HepG2 (cell line): ENCODE results near the gene CUL9. TPM values are rescaled to one million over a fixed set of nuclear protein-coding genes. Genes with fewer than 3 reads are reported as not detected.

Experiments used
- ATRX ChIP-seq: sonication (generic); formaldehyde crosslinking; IDR thresholded peaks from 2 replicates; pipeline ENCODE4 v1.4.0; 2020; ENCODE audit warnings: missing genetic modification reagents, borderline replicate concordance
- DNMT3B ChIP-seq: conservative IDR thresholded peaks from 2 replicates; pipeline ENCODE4 v1.6.1; 2016; ENCODE audit warnings: missing biosample characterization, control low read depth
- GFI1 ChIP-seq: sonication (generic); formaldehyde crosslinking; IDR thresholded peaks from 2 replicates; pipeline ENCODE4 v1.5.0; 2020; ENCODE audit warnings: missing genetic modification reagents, mild to moderate bottlenecking, borderline replicate concordance
- HNRNPL ChIP-seq: fragments of 200-400 bp; formaldehyde crosslinking; IDR thresholded peaks from 2 replicates; pipeline ENCODE4 v1.6.1; 2017; ENCODE audit warnings: mild to moderate bottlenecking, low read depth, low read length
- ISL2 ChIP-seq: sonication (generic); formaldehyde crosslinking; IDR thresholded peaks from 2 replicates; pipeline ENCODE4 v1.5.0; 2020; ENCODE audit warnings: missing genetic modification reagents
- KDM4B ChIP-seq: sonication (generic); formaldehyde crosslinking; IDR thresholded peaks from 2 replicates; pipeline ENCODE4 v1.4.0; 2020; ENCODE audit warnings: missing genetic modification reagents
- MEIS1 ChIP-seq: sonication (generic); formaldehyde crosslinking; IDR thresholded peaks from 2 replicates; pipeline ENCODE4 v1.9.0; 2021; ENCODE audit warnings: mild to moderate bottlenecking, missing genetic modification reagents, moderate library complexity, borderline replicate concordance
- NR2C2 ChIP-seq: sonication (generic); formaldehyde crosslinking; IDR thresholded peaks from 2 replicates; pipeline ENCODE4 v1.4.0; 2020; ENCODE audit warnings: missing genetic modification reagents, mild to moderate bottlenecking, moderate library complexity, borderline replicate concordance
- PCBP2 ChIP-seq: fragments of 200-400 bp; formaldehyde crosslinking; optimal IDR thresholded peaks from 2 replicates; pipeline ENCODE3; 2018; ENCODE audit warnings: low read length, low read depth; ENCODE audit not compliant: poor library complexity, severe bottlenecking
- PRPF4 ChIP-seq: fragments of 200-400 bp; formaldehyde crosslinking; IDR thresholded peaks from 2 replicates; pipeline ENCODE4 v1.6.1; 2016; ENCODE audit warnings: low read length, low read depth; ENCODE audit not compliant: poor library complexity, severe bottlenecking
- RARA ChIP-seq: IDR thresholded peaks from 2 replicates; pipeline ENCODE4 v1.6.1; 2016; ENCODE audit warnings: missing genetic modification reagents, missing compliant biosample characterization
- RFX1 ChIP-seq: fragments of 450-650 bp; IDR thresholded peaks from 2 replicates; pipeline ENCODE4 v1.6.1; 2017
- SKI ChIP-seq: fragments of 450-650 bp; IDR thresholded peaks from one replicate; pipeline ENCODE4 v1.6.1; 2018; ENCODE audit warnings: mild to moderate bottlenecking; ENCODE audit not compliant: partially characterized antibody
- SNAPC4 ChIP-seq: sonication (generic); formaldehyde crosslinking; IDR thresholded peaks from 2 replicates; pipeline ENCODE4 v1.4.0; 2020; ENCODE audit warnings: mild to moderate bottlenecking, missing genetic modification reagents
- SP4 ChIP-seq: sonication (generic); formaldehyde crosslinking; IDR thresholded peaks from 2 replicates; pipeline ENCODE4 v1.8.1; 2023; ENCODE audit warnings: mild to moderate bottlenecking, missing genetic modification reagents
- THAP11 ChIP-seq: IDR thresholded peaks from 2 replicates; pipeline ENCODE4 v1.6.1; 2016; ENCODE audit warnings: missing biosample characterization, missing genetic modification reagents
- ZBED4 ChIP-seq: sonication (generic); formaldehyde crosslinking; IDR thresholded peaks from 2 replicates; pipeline ENCODE4 v1.4.0; 2020; ENCODE audit warnings: missing genetic modification reagents, borderline replicate concordance
- ZFP41 ChIP-seq: sonication (generic); formaldehyde crosslinking; IDR thresholded peaks from 2 replicates; pipeline ENCODE4 v1.4.0; 2020; ENCODE audit warnings: mild to moderate bottlenecking, missing genetic modification reagents, borderline replicate concordance
- ZNF17 ChIP-seq: sonication (generic); formaldehyde crosslinking; IDR thresholded peaks from 2 replicates; pipeline ENCODE4 v1.5.0; 2020; ENCODE audit warnings: mild to moderate bottlenecking, missing genetic modification reagents
- ZNF20 ChIP-seq: sonication (generic); formaldehyde crosslinking; IDR thresholded peaks from 2 replicates; pipeline ENCODE4 v1.4.0; 2020; ENCODE audit warnings: mild to moderate bottlenecking, moderate library complexity, missing genetic modification reagents
- ZNF3 ChIP-seq: IDR thresholded peaks from 2 replicates; pipeline ENCODE4 v1.7.0; 2017; ENCODE audit warnings: inconsistent platforms
- ZNF441 ChIP-seq: sonication (generic); formaldehyde crosslinking; IDR thresholded peaks from 2 replicates; pipeline ENCODE4 v1.7.0; 2021; ENCODE audit warnings: missing genetic modification reagents, borderline replicate concordance
- ZNF839 ChIP-seq: sonication (generic); formaldehyde crosslinking; IDR thresholded peaks from 2 replicates; pipeline ENCODE4 v1.4.0; 2020; ENCODE audit warnings: missing genetic modification reagents, mild to moderate bottlenecking, borderline replicate concordance
- ZSCAN21 ChIP-seq: sonication (generic); formaldehyde crosslinking; IDR thresholded peaks from 2 replicates; pipeline ENCODE4 v1.8.0; 2022; ENCODE audit warnings: mild to moderate bottlenecking, missing genetic modification reagents, moderate library complexity, borderline replicate concordance
- ZSCAN25 ChIP-seq: sonication (generic); formaldehyde crosslinking; IDR thresholded peaks from 2 replicates; pipeline ENCODE4 v1.8.0; 2022; ENCODE audit warnings: mild to moderate bottlenecking, missing genetic modification reagents
- polyA plus RNA-seq, 8 experiments: library from polyadenylated mRNA; depleted of rRNA in 3 of 8; stranded (reverse) in 7 of 8; unstranded in 1 of 8; fragments of >200 nt; fragmentation: Illumina TruSeq in 4 of 8; extraction: Trizol in 4 of 8; gene quantifications; 2 replicates each; pipeline versions ENCODE4 v1.2.1 to v1.2.3, GENCODE V29; 2011 to 2016; ENCODE audit warnings: low read depth in 4 of 8, missing spikeins in 1 of 8, mixed read lengths in 1 of 8; ENCODE audit not compliant: insufficient read depth in 1 of 8
- total RNA-seq, 5 experiments: library from RNA; depleted of rRNA; stranded (reverse); fragments of >200 nt; fragmentation: Illumina TruSeq; extraction: Trizol; gene quantifications; 2 replicates each; pipeline ENCODE4 v1.2.3, GENCODE V29; 2016; ENCODE audit warnings: low read depth in 1 of 5

The CUL9 gene
- total and polyA plus RNA-seq, 2 of the 13 experiments (the other 11 are each of a cell fraction or from before 2014, with no cell fraction given): 11.4 to 13.7 TPM

- TF ChIP-seq ZBED4 (CRISPR knock-in tag) (no peak), ATRX (CRISPR knock-in tag) (no peak), ISL2 (no peak), PCBP2 (no peak), SNAPC4 (no peak), SKI (peak; percentile 62), PRPF4 (no peak), ZNF20 (CRISPR knock-in tag) (no peak), HNRNPL (no peak), MEIS1 (CRISPR knock-in tag) (no peak), SP4 (CRISPR knock-in tag) (no peak), THAP11 (CRISPR knock-in tag) (peak; percentile 17; the same call in 1 of the 2 replicates), ZSCAN25 (peak; percentile 78), ZNF17 (no peak), ZSCAN21 (peak; percentile 62; the same call in 1 of the 2 replicates), RFX1 (no peak), GFI1 (no peak), RARA (CRISPR knock-in tag) (peak; percentile 69), KDM4B (CRISPR knock-in tag) (no peak), ZNF3 (CRISPR knock-in tag) (no peak), NR2C2 (CRISPR knock-in tag) (0 out of 2 replicates have a peak, but pooled peaks have one; percentile 7), ZNF839 (CRISPR knock-in tag) (no peak), DNMT3B (CRISPR knock-in tag) (no peak), ZNF441 (CRISPR knock-in tag) (no peak), ZFP41 (CRISPR knock-in tag) (no peak)
These were observed 83.6 kb downstream of the CUL9 start (continued) for GRCh38 chr6:43265564-43265963.
